ENCODE measurements around the gene KCNC1. TPM values are rescaled to one million over a fixed set of nuclear protein-coding genes. Genes with fewer than 3 reads are reported as not detected.

KCNC1 gene
- polyA plus RNA-seq, 1 of the 3 experiments (the other 2 are of a cell fraction): 0.18 TPM

DNA sequence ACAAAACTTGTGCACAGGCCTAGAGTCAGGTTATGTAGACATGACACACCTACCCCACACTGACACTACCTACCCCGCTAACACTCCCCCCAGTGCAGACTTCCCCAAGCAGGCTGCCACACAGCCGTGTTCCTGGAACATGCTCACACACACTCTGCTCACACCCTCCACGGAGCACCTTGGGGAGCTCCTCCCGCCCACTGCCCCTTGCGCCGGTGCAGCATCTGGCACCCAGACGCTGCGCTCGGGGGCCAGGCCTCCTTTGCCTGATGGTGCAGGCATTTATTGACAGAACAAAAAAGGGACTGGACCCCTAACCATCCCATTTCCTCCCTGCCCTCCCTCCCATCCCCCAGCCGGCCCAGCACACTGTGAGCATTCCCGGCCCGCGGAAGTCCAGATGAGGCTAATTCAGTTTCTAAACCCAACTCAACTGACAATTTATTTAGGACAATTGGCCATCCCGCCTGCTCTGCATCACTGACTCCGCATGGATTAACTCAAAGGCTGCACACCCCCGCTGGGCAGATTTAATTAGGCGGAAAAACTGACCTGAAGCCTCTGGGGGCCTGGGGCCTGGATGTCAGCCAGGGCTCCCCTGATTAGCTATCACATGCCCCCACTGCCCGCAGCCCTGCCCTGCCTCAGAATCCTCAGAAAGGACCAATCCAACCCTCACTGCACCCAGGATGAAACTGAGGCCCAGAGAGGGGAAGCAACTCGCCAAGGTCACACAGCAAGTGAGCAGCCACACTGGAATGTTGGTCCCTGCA lies 30.1 kb downstream of the KCNC1 start (continued):
- TF ChIP-seq POLR2AphosphoS5 (IDR thresholded peaks at IDR 0.05; ENCODE audit: low read depth, low read length): no peak

DNA sequence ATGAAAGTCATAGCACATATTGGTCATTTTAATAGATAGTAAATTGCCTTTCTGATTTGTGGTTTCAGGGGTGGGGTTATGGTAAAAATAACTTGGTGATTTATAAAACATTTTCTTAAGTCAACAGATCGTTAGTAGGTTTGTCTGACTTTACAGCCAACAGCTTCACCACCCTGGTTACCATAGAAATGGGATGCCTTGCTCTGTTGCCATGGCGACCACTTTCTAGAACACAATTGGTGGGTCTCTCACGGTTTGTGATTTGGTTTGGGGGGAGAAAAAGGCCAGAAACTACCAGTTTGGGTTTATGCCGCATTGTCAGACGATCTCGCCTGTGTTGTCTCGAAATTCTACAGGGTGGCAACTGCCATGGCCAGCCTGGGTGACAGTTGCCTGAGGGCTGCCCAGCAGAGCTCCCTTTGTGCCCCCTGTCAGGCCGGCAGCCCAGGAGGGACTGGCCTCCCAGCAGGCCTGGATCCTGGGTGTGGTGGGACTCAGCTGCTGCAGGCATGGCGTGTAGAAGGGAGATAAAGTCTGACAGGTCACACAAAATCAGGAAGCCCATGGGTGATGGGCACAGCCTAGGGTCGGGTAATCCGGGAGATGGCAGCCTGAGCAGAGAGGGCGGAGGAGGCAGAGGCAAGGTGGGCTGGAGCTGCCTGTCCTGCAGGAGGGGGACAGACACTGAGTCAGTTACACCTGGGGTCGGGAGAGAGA lies 30.9 kb downstream of the KCNC1 start:
- H3K4me1 ChIP-seq (ENCODE audit: control insufficient read depth in 1 of 2, insufficient read depth in 2 of 2, low read depth in 1 of 2, low read length in 1 of 2): peaks cover 0 to 24% of the 10 kb centered on the region in 2 experiments; a peak in 2 of 4 replicates
- H3F3A ChIP-seq (replicated peaks; ENCODE audit: insufficient read depth): no peaks in the 10 kb centered on the region
- H3K27me3 ChIP-seq (ENCODE audit: insufficient read depth): no peaks in the 10 kb centered on the region
- H3K9me2 ChIP-seq: no peaks in the 10 kb centered on the region
- TF ChIP-seq JUND (IDR thresholded peaks at IDR 0.05) (no peak), RFX5 (IDR thresholded peaks at IDR 0.05; ENCODE audit: low read length) (peak; percentile 44; the same call in 1 of the 2 replicates), YY1 (IDR thresholded peaks at IDR 0.05; ENCODE audit: low read depth) (no peak), MXI1 (IDR thresholded peaks at IDR 0.05; ENCODE audit: low read depth, low read length) (no peak)
- TF ChIP-seq, protein P1, sequence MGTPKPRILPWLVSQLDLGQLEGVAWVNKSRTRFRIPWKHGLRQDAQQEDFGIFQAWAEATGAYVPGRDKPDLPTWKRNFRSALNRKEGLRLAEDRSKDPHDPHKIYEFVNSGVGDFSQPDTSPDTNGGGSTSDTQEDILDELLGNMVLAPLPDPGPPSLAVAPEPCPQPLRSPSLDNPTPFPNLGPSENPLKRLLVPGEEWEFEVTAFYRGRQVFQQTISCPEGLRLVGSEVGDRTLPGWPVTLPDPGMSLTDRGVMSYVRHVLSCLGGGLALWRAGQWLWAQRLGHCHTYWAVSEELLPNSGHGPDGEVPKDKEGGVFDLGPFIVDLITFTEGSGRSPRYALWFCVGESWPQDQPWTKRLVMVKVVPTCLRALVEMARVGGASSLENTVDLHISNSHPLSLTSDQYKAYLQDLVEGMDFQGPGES (IDR thresholded peaks at IDR 0.05; ENCODE audit: low read depth, low read length): no peak
- TF ChIP-seq, protein P2, sequence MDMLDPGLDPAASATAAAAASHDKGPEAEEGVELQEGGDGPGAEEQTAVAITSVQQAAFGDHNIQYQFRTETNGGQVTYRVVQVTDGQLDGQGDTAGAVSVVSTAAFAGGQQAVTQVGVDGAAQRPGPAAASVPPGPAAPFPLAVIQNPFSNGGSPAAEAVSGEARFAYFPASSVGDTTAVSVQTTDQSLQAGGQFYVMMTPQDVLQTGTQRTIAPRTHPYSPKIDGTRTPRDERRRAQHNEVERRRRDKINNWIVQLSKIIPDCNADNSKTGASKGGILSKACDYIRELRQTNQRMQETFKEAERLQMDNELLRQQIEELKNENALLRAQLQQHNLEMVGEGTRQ (IDR thresholded peaks at IDR 0.05; ENCODE audit: borderline replicate concordance, low read depth, low read length): no peak
- no peaks in the 10 kb centered on the region for H3K36me3 ChIP-seq (replicated peaks in 1 of 2; ENCODE audit: control insufficient read depth in 1 of 2, insufficient read depth in 2 of 2, low read length in 1 of 2)
- no peaks in the 10 kb centered on the region for H4K20me1 ChIP-seq (ENCODE audit: insufficient read depth)
- WGBS (ENCODE audit: low lambda C conversion rate): 70% methylated on average over 9 of the region's 13 CpGs
- no peak overlapping the region for H3K4me2 ChIP-seq
- no peak overlapping the region for H3K27ac ChIP-seq (ENCODE audit: low read depth in 2 of 2, low read length in 1 of 2)
- H2AFZ ChIP-seq (ENCODE audit: low read depth): no peak overlapping the region
- peak; percentile 62 for DNase-seq
- no peak overlapping the region for H3K4me3 ChIP-seq (ENCODE audit: low read depth in 2 of 2, low read length in 1 of 2)
- ChIA-PET CTCF (interaction anchor here (0.7 to 3.2 kb wide), 13 partner anchors 8 to 221 kb away, joined by 3 to 13 read pairs (median 5); partner anchors contain the start of gene KCNC1), POLR2A (no interaction called here)
- H3K9ac ChIP-seq: no peak overlapping the region
- no peaks in the 10 kb centered on the region for H3K9me3 ChIP-seq
- no peaks in the 10 kb centered on the region for H3K79me2 ChIP-seq (ENCODE audit: insufficient read depth)

DNA sequence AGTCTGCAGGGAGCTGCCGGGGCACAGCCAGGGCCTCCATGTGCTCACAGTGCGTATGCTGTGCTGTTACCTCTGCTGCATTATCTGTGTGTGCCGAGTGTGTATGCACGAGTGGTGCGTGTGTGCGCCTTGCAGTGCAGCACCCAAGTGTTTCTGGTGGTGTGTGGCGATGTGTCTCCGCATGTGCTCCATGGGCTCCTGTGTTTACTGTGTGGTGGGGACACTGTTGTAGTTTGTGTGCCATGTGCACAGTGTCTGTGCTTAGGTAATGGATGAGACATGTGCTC lies 31.4 kb downstream of the KCNC1 start:
- H3K27ac ChIP-seq (ENCODE audit: low read depth in 2 of 2, low read length in 1 of 2): no peak overlapping the region
- 97% methylated on average over 7 of the region's 8 CpGs for WGBS (ENCODE audit: low lambda C conversion rate)

More for the DNA sequence above, 31.4 kb downstream of the KCNC1 start:
- TF ChIP-seq MXI1 (IDR thresholded peaks at IDR 0.05; ENCODE audit: low read depth, low read length) (0 out of 2 replicates have a peak, but pooled peaks have one; percentile 36), YY1 (IDR thresholded peaks at IDR 0.05; ENCODE audit: low read depth) (no peak), NFIC (IDR thresholded peaks at IDR 0.05; ENCODE audit: borderline replicate concordance) (no peak)
- H3K79me2 ChIP-seq (ENCODE audit: insufficient read depth): no peaks in the 10 kb centered on the region
- DNase-seq: no peak
- H3K36me3 ChIP-seq (replicated peaks in 1 of 2; ENCODE audit: control insufficient read depth in 1 of 2, insufficient read depth in 2 of 2, low read length in 1 of 2): no peaks in the 10 kb centered on the region
- H3K4me1 ChIP-seq (ENCODE audit: control insufficient read depth in 1 of 2, insufficient read depth in 2 of 2, low read depth in 1 of 2, low read length in 1 of 2): peaks cover 0 to 24% of the 10 kb centered on the region in 2 experiments; a peak in 2 of 4 replicates
- no peaks in the 10 kb centered on the region for H3K9me2 ChIP-seq
- ChIA-PET POLR2A (no interaction called here), CTCF (interaction anchor here (0.9 to 3.2 kb wide), 11 partner anchors 8 to 213 kb away, joined by 3 to 13 read pairs (median 5); partner anchors contain the start of gene KCNC1)
- no peaks in the 10 kb centered on the region for H3K27me3 ChIP-seq (ENCODE audit: insufficient read depth)
- H3K4me2 ChIP-seq: no peak overlapping the region
- H2AFZ ChIP-seq (ENCODE audit: low read depth): no peak overlapping the region
- H3F3A ChIP-seq (replicated peaks; ENCODE audit: insufficient read depth): no peaks in the 10 kb centered on the region
- H4K20me1 ChIP-seq (ENCODE audit: insufficient read depth): no peaks in the 10 kb centered on the region
- H3K9me3 ChIP-seq: no peaks in the 10 kb centered on the region
- no peak overlapping the region for H3K4me3 ChIP-seq (ENCODE audit: low read depth in 2 of 2, low read length in 1 of 2)
- no peak overlapping the region for H3K9ac ChIP-seq

All from SK-N-SH (cell line).